ENCODE results near the gene CCNH. TPM values are rescaled to one million over a fixed set of nuclear protein-coding genes. Genes with fewer than 3 reads are reported as not detected.

The CCNH gene
- total and polyA plus RNA-seq, 2 experiments from 2014 or later = 74.4 to 80.2 TPM

- no peak overlapping the region for H3K4me2 ChIP-seq
- H3F3A ChIP-seq (replicated peaks; ENCODE audit: low read depth) = no peaks in the 10 kb centered on the region
- ATAC-seq (no peak), DNase-seq (ENCODE audit: low spot score) (no peak)
- H3K4me3 Mint-ChIP-seq = no peak overlapping the region
- peaks cover 91% of the 10 kb centered on the region for H3K36me3 Mint-ChIP-seq (ENCODE audit: low read depth)
- H3K4me1 Mint-ChIP-seq = no peaks in the 10 kb centered on the region
- H3K27me3 ChIP-seq (ENCODE audit: insufficient read depth) = no peaks in the 10 kb centered on the region
- TF ChIP-seq EZH2 (IDR thresholded peaks at IDR 0.05; ENCODE audit: low read depth, unreplicated experiment) = no peak
- TF ChIP-seq JUNB (IDR thresholded peaks at IDR 0.05; ENCODE audit: unreplicated experiment) = no peak
- TF ChIP-seq CTCF (conservative IDR thresholded peaks at IDR 0.05; ENCODE audit: low read depth in 2 of 2) = no peak
- no peak for TF ChIP-seq STAT1 (IDR thresholded peaks at IDR 0.05; ENCODE audit: unreplicated experiment)
- no peak for TF ChIP-seq ZNF462 (CRISPR knock-in tag; IDR thresholded peaks at IDR 0.05)
- TF ChIP-seq EZH2phosphoT487 (IDR thresholded peaks at IDR 0.05; ENCODE audit: unreplicated experiment) = no peak
- TF ChIP-seq POLR2AphosphoS5 (IDR thresholded peaks at IDR 0.05; ENCODE audit: low read depth) = no peak
- TF ChIP-seq ZNF331 (CRISPR knock-in tag; IDR thresholded peaks at IDR 0.05; ENCODE audit: low read depth) = no peak
- TF ChIP-seq REST (IDR thresholded peaks at IDR 0.05; ENCODE audit: unreplicated experiment) = no peak
- TF ChIP-seq NANOG (IDR thresholded peaks at IDR 0.05; ENCODE audit: borderline replicate concordance) = no peak
- no peak for TF ChIP-seq ETS1 (IDR thresholded peaks at IDR 0.05)
- H3K27ac ChIP-seq (ENCODE audit: low read depth) = no peak overlapping the region
- peaks cover 2% of the 10 kb centered on the region; the same call in 1 of the 3 replicates for H3K9me3 Mint-ChIP-seq
- no peaks in the 10 kb centered on the region for H3K9me2 ChIP-seq (ENCODE audit: insufficient read depth)
- H3K4me1 ChIP-seq (ENCODE audit: insufficient read depth) = no peaks in the 10 kb centered on the region
- no peaks in the 10 kb centered on the region for H4K20me1 ChIP-seq (replicated peaks; ENCODE audit: insufficient read depth)
- no peaks in the 10 kb centered on the region for H3K27me3 Mint-ChIP-seq (ENCODE audit: insufficient read depth, low read depth, poor library complexity)
- no peak overlapping the region for H2AFZ ChIP-seq
- H3K36me3 ChIP-seq (ENCODE audit: insufficient read depth) = peaks cover 53% of the 10 kb centered on the region
- H3K27ac Mint-ChIP-seq = no peak overlapping the region
- H3K79me2 ChIP-seq (replicated peaks; ENCODE audit: insufficient read depth) = no peaks in the 10 kb centered on the region
- no peak overlapping the region for H3K4me3 ChIP-seq
Measured at GRCh38 chr5:87398981-87399614, 13.6 kb downstream of the CCNH start.

Data from GM23338 (cell line).